ENCODE results near the gene SFMBT2. TPM values are rescaled to one million over a fixed set of nuclear protein-coding genes. Genes with fewer than 3 reads are reported as not detected.

SFMBT2 gene
- total RNA-seq, 1 experiment from 2014 or later = not detected

DNA sequence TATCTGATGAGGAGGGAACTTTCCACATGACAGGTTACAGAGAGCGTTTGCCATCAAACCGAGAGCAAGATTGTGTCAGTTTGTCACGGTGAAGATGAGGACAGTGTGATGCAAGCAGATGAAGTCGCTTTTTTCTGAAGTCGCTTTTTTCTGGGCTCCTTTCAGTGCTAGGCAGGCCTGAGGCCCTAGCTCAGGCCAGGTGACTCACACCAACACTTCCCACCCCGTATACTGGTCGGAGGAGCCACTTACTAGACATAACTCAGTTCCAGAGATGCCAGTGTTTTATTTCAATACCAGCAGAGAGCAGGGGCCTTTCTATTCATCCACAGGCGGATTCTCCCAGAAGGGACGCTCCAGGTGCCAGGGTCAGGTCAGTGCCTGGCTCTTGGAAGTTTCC lies 58.9 kb downstream of the SFMBT2 start:
- intact Hi-C loops (cut with micrococcal nuclease; ENCODE audit: unreplicated experiment) = no loop called here
- Histone ChIP-seq H3K9me3 (peaks cover 4% of the 10 kb centered on the region; the same call in 1 of the 2 replicates), H3K4me3 (ENCODE audit: low read depth, low read length) (no peak overlapping the region), H3K27me3 (replicated peaks; ENCODE audit: control insufficient read depth, insufficient read depth, low read length) (no peaks in the 10 kb centered on the region), H3K36me3 (ENCODE audit: control insufficient read depth, insufficient read depth, low read length) (no peaks in the 10 kb centered on the region), H3K4me1 (no peaks in the 10 kb centered on the region)
- no peak for DNase-seq
- ChIA-PET CTCF (no interaction called here), POLR2A (interaction anchor here (0.7 kb wide), 1 partner anchor 100 kb away, joined by 3 read pairs; no protein-coding TSS in a partner anchor)
- no TSS peak for BruUV-seq (replicated peaks)
- H3K27ac Mint-ChIP-seq (ENCODE audit: unreplicated experiment) = no peak overlapping the region
- H3K9me3 Mint-ChIP-seq (ENCODE audit: unreplicated experiment) = peaks cover 2% of the 10 kb centered on the region
- no peak overlapping the region for H3K4me3 Mint-ChIP-seq (ENCODE audit: unreplicated experiment)
- TF ChIP-seq, protein P1, sequence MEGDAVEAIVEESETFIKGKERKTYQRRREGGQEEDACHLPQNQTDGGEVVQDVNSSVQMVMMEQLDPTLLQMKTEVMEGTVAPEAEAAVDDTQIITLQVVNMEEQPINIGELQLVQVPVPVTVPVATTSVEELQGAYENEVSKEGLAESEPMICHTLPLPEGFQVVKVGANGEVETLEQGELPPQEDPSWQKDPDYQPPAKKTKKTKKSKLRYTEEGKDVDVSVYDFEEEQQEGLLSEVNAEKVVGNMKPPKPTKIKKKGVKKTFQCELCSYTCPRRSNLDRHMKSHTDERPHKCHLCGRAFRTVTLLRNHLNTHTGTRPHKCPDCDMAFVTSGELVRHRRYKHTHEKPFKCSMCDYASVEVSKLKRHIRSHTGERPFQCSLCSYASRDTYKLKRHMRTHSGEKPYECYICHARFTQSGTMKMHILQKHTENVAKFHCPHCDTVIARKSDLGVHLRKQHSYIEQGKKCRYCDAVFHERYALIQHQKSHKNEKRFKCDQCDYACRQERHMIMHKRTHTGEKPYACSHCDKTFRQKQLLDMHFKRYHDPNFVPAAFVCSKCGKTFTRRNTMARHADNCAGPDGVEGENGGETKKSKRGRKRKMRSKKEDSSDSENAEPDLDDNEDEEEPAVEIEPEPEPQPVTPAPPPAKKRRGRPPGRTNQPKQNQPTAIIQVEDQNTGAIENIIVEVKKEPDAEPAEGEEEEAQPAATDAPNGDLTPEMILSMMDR (IDR thresholded peaks at IDR 0.05; ENCODE audit: insufficient read depth in 1 of 2, low read depth in 1 of 2, low read length in 1 of 2, severe bottlenecking in 1 of 2, unreplicated experiment in 1 of 2) = no peak
- peaks cover 6% of the 10 kb centered on the region for H3K27me3 Mint-ChIP-seq (ENCODE audit: insufficient read depth, unreplicated experiment)
- no peaks in the 10 kb centered on the region for H3K36me3 Mint-ChIP-seq (ENCODE audit: insufficient read depth, unreplicated experiment)
- no peaks in the 10 kb centered on the region for H3K4me1 Mint-ChIP-seq (ENCODE audit: low read depth, unreplicated experiment)

DNA sequence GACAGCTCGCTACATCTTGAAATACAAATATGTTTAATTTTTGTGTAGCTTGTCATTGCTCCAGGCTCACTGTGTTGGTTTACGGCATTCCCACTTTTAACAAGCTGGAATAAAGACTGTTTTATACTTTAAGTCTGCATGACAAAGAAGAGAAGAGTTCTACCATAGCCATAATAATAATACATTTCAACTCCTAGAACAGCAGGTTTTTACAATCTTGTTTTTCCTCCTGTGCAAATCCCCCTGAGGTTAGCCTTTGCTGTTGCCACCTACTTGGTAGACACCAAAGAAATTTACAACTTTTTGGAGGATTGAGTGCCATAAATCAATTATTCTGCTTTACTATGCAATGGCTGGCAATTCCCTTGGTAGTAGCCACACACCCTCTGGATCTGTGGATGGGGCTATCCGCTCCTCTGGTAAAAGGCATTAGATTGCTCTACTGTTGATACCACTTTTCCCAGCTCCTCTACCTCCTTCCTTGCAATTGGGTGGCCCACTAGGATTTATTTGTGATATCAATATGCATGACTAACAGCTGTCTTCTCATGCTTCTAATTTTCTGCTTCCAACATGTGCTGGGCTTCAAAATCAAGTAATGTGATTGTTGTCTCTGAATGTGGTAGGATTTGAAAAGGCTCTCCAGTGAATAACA lies 60.2 kb downstream of the SFMBT2 start:
- no peak for DNase-seq
- H3K9me3 Mint-ChIP-seq (ENCODE audit: unreplicated experiment) = no peaks in the 10 kb centered on the region
- no peak overlapping the region for H3K27ac Mint-ChIP-seq (ENCODE audit: unreplicated experiment)
- TF ChIP-seq, protein P1 (IDR thresholded peaks at IDR 0.05; ENCODE audit: insufficient read depth in 1 of 2, low read depth in 1 of 2, low read length in 1 of 2, severe bottlenecking in 1 of 2, unreplicated experiment in 1 of 2) = no peak
- H3K27me3 Mint-ChIP-seq (ENCODE audit: insufficient read depth, unreplicated experiment) = peaks cover 6% of the 10 kb centered on the region
- POLR2A ChIA-PET = no interaction called here
- CTCF ChIA-PET = no interaction called here
- Histone ChIP-seq H3K9me3 (no peaks in the 10 kb centered on the region), H3K4me1 (no peaks in the 10 kb centered on the region), H3K27me3 (replicated peaks; ENCODE audit: control insufficient read depth, insufficient read depth, low read length) (no peaks in the 10 kb centered on the region), H3K36me3 (ENCODE audit: control insufficient read depth, insufficient read depth, low read length) (no peaks in the 10 kb centered on the region), H3K4me3 (ENCODE audit: low read depth, low read length) (no peak overlapping the region)
- intact Hi-C loops (cut with micrococcal nuclease; ENCODE audit: unreplicated experiment) = no loop called here
- no peaks in the 10 kb centered on the region for H3K4me1 Mint-ChIP-seq (ENCODE audit: low read depth, unreplicated experiment)
- BruUV-seq (replicated peaks) = no TSS peak
- H3K4me3 Mint-ChIP-seq (ENCODE audit: unreplicated experiment) = no peak overlapping the region
- H3K36me3 Mint-ChIP-seq (ENCODE audit: insufficient read depth, unreplicated experiment) = no peaks in the 10 kb centered on the region

DNA sequence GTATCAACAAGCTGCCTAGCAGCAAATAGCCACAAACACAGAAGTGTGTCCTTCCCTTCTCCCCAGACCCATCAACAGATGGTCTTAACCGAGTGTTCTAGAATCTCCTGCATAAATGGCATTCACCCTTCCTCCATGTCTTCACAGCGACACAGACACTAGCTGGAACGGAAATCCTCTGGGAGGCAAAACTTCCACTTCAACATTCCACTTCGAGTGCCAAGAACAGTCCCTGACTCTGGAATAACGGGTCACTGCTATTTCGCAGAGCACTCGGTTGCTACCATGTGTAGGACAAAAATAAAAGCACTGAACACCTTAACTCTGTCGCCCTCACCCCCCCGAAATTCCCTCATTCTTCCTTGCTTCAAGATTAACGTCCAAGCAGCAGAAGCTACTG lies 65.1 kb downstream of the SFMBT2 start:
- Mint-ChIP-seq H3K9me3 (ENCODE audit: unreplicated experiment) (peaks cover 18% of the 10 kb centered on the region), H3K27me3 (ENCODE audit: insufficient read depth, unreplicated experiment) (peaks cover 6% of the 10 kb centered on the region), H3K36me3 (ENCODE audit: insufficient read depth, unreplicated experiment) (no peaks in the 10 kb centered on the region), H3K27ac (ENCODE audit: unreplicated experiment) (no peak overlapping the region), H3K4me3 (ENCODE audit: unreplicated experiment) (no peak overlapping the region), H3K4me1 (ENCODE audit: low read depth, unreplicated experiment) (no peaks in the 10 kb centered on the region)
- BruUV-seq (replicated peaks) = no TSS peak
- Histone ChIP-seq H3K4me3 (ENCODE audit: low read depth, low read length) (no peak overlapping the region), H3K27me3 (replicated peaks; ENCODE audit: control insufficient read depth, insufficient read depth, low read length) (no peaks in the 10 kb centered on the region), H3K4me1 (no peaks in the 10 kb centered on the region), H3K36me3 (ENCODE audit: control insufficient read depth, insufficient read depth, low read length) (no peaks in the 10 kb centered on the region), H3K9me3 (0 out of 2 replicates have a peak, but pooled peaks cover 4% of the 10 kb centered on the region)
- DNase-seq = no peak
- TF ChIP-seq, protein P1 (IDR thresholded peaks at IDR 0.05; ENCODE audit: insufficient read depth in 1 of 2, low read depth in 1 of 2, low read length in 1 of 2, severe bottlenecking in 1 of 2, unreplicated experiment in 1 of 2) = no peak
- intact Hi-C loops (cut with micrococcal nuclease; ENCODE audit: unreplicated experiment) = no loop called here
- POLR2A ChIA-PET = no interaction called here
- CTCF ChIA-PET = no interaction called here

All from Caco-2 (cell line).